Hepatocyte (in vitro differentiated cells): ENCODE results near the gene WWTR1.

Source experiments
- CTCF ChIP-seq: fragments of 200-600 bp; sonication (generic); IDR thresholded peaks from 2 replicates; pipeline ENCODE4 v1.5.1; 2016; ENCODE audit warnings: antibody characterized with exemption, mild to moderate bottlenecking; ENCODE audit not compliant: poor library complexity
- EZH2 ChIP-seq: fragments of 200-600 bp; sonication (generic); IDR thresholded peaks from 2 replicates; pipeline ENCODE4 v1.6.1; 2016; ENCODE audit warnings: antibody characterized with exemption, mild to moderate bottlenecking, borderline replicate concordance
- EZH2phosphoT487 ChIP-seq: fragments of 200-600 bp; sonication (generic); IDR thresholded peaks from one replicate; pipeline ENCODE4 v1.6.1; 2018; ENCODE audit warnings: antibody characterized with exemption, mild to moderate bottlenecking, low read depth, moderate library complexity; ENCODE audit not compliant: unreplicated experiment, severe bottlenecking

- TF ChIP-seq CTCF (no peak), EZH2 (no peak), EZH2phosphoT487 (no peak)
Observed at GRCh38 chr3:149495581-149496125, 162.2 kb downstream of the WWTR1 start.
